Stimulated activated CD4-positive, alpha-beta T cell treated with anti-CD3 and anti-CD28 coated beads, TNF-alpha, amount 100 ng/mL, for 48 hours (primary cell): ENCODE results near the gene C19orf81.

Source experiments
- DNase-seq, 3 donors: peaks; one replicate each; pipeline ENCODE4 v3.0.0-alpha.2; 2020; ENCODE audit warnings: low read depth in 3 of 3

Gene C19orf81

GRCh38 chr19:50658441-50659317 lies 9.4 kb downstream of the C19orf81 start:
- DNase-seq: peak; percentile 35 to 66 (median 52)

GRCh38 chr19:50659318-50660087 lies 10.3 kb downstream of the C19orf81 start:
- no peak for DNase-seq

GRCh38 chr19:50660088-50660366 lies 10.8 kb downstream of the C19orf81 start:
- DNase-seq: no peak

GRCh38 chr19:50661023-50661422 lies 11.8 kb downstream of the C19orf81 start:
- DNase-seq: no peak

GRCh38 chr19:50661766-50662650 lies 12.8 kb downstream of the C19orf81 start:
- DNase-seq: no peak

GRCh38 chr19:50662651-50663481 lies 13.6 kb downstream of the C19orf81 start:
- no peak for DNase-seq

GRCh38 chr19:50663482-50663790 lies 14.2 kb downstream of the C19orf81 start:
- DNase-seq: no peak

GRCh38 chr19:50664204-50664603 lies 15.0 kb downstream of the C19orf81 start:
- no peak for DNase-seq

GRCh38 chr19:50666346-50667176 lies 17.3 kb downstream of the C19orf81 start:
- DNase-seq: no peak

- no peak for DNase-seq
Measured at GRCh38 chr19:50667177-50667758, 18.0 kb downstream of the C19orf81 start.

- no peak for DNase-seq
Measured at GRCh38 chr19:50667759-50668231, 18.6 kb downstream of the C19orf81 start.

- no peak for DNase-seq
Measured at GRCh38 chr19:50668416-50668815, 19.2 kb downstream of the C19orf81 start.

GRCh38 chr19:50668879-50669278 lies 19.6 kb downstream of the C19orf81 start:
- DNase-seq: no peak

GRCh38 chr19:50669302-50670101 lies 20.3 kb downstream of the C19orf81 start:
- peak in 1 of 3 donors; percentile 26 for DNase-seq

- no peak for DNase-seq
Measured at GRCh38 chr19:50670102-50670380, 20.8 kb downstream of the C19orf81 start.

GRCh38 chr19:50673118-50673517 lies 23.9 kb downstream of the C19orf81 start:
- no peak for DNase-seq

- no peak for DNase-seq
Measured at GRCh38 chr19:50676625-50677197, 27.5 kb downstream of the C19orf81 start.

GRCh38 chr19:50677636-50678035 lies 28.4 kb downstream of the C19orf81 start:
- DNase-seq: no peak

GRCh38 chr19:50678323-50678722 lies 29.1 kb downstream of the C19orf81 start:
- DNase-seq: no peak
